ENCODE data around the gene MRPS7.

DNA sequence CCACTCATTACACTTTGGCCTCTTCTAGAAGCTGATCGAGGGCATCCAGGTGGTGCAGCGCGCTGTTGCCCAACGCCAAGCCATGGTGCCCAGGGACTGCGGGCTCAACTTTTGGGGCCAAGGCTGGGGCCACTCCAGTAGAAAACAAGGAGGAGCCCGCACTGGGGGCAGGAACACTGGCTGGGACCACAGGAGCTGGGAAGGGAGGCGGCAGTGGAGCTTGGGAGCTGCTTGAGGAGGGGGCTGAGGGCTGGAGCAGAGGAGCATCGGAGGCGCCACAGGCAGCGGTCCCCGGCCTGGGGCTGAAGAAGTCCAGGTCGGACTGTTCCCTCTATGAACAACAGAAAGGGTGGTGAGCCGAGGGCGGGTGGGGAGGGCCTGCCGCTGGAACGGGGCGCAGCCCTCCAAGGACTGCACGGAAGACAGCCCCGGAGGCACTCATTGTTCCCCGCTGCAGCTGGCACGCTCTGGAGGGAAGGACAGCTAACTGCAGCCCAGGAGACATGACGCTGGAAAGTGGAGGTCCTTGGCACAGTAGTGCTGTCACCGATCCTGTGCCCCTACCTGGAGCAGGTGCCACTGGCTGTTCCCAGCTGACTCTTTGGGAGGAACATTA, 21.8 kb upstream of the MRPS7 start:
- TF ChIP-seq CTCF (IDR thresholded peaks at IDR 0.05) (no peak), POLR2A (IDR thresholded peaks at IDR 0.05) (no peak)

Data from stomach (tissue), 4 donors.